HepG2 (cell line): ENCODE data around the gene GPN1. TPM values are rescaled to one million over a fixed set of nuclear protein-coding genes. Genes with fewer than 3 reads are reported as not detected.

ENCODE experiments used
- FOXC1 ChIP-seq: sonication (generic); formaldehyde crosslinking; IDR thresholded peaks from 2 replicates; pipeline ENCODE4 v1.8.0; 2022; ENCODE audit warnings: mild to moderate bottlenecking, missing genetic modification reagents, borderline replicate concordance
- GPN1 ChIP-seq: sonication (generic); formaldehyde crosslinking; IDR thresholded peaks from 2 replicates; pipeline ENCODE4 v1.5.1; 2020; ENCODE audit warnings: missing genetic modification reagents, borderline replicate concordance
- HMG20A ChIP-seq: IDR thresholded peaks from 2 replicates; pipeline ENCODE4 v1.6.1; 2016; ENCODE audit warnings: borderline replicate concordance
- KDM2A ChIP-seq: sonication (generic); formaldehyde crosslinking; IDR thresholded peaks from 2 replicates; pipeline ENCODE4 v1.4.0; 2020; ENCODE audit warnings: low read depth, missing genetic modification reagents, borderline replicate concordance
- MXD4 ChIP-seq: IDR thresholded peaks from 2 replicates; pipeline ENCODE4 v1.6.1; 2016; ENCODE audit warnings: mild to moderate bottlenecking, missing biosample characterization, missing genetic modification reagents
- SALL1 ChIP-seq: sonication (generic); formaldehyde crosslinking; IDR thresholded peaks from 2 replicates; pipeline ENCODE4 v1.8.0; 2022; ENCODE audit warnings: mild to moderate bottlenecking, missing genetic modification reagents
- SRF ChIP-seq: IDR thresholded peaks from 2 replicates; pipeline ENCODE4 v1.6.1; 2011; ENCODE audit warnings: mild to moderate bottlenecking, low read depth, low read length, moderate library complexity
- STAG1 ChIP-seq: sonication (generic); formaldehyde crosslinking; IDR thresholded peaks from 2 replicates; pipeline ENCODE4 v1.4.0; 2020; ENCODE audit warnings: missing genetic modification reagents
- TCF7L2 ChIP-seq: IDR thresholded peaks from 2 replicates; pipeline ENCODE4 v1.6.1; 2011; ENCODE audit warnings: mild to moderate bottlenecking, low read depth, low read length, moderate library complexity
- THYN1 ChIP-seq: sonication (generic); formaldehyde crosslinking; IDR thresholded peaks from 2 replicates; pipeline ENCODE4 v1.8.1; 2023; ENCODE audit warnings: low read depth, mild to moderate bottlenecking, moderate library complexity, missing genetic modification reagents, borderline replicate concordance
- ZBTB42 ChIP-seq: sonication (generic); formaldehyde crosslinking; IDR thresholded peaks from 2 replicates; pipeline ENCODE4 v1.5.0; 2020; ENCODE audit warnings: mild to moderate bottlenecking, missing genetic modification reagents
- ZFAT ChIP-seq: sonication (generic); formaldehyde crosslinking; conservative IDR thresholded peaks from 2 replicates; pipeline ENCODE4 v1.8.1; 2023; ENCODE audit warnings: missing genetic modification reagents, inconsistent platforms
- ZNF143 ChIP-seq: sonication (generic); formaldehyde crosslinking; IDR thresholded peaks from 2 replicates; pipeline ENCODE4 v1.4.0; 2020; ENCODE audit warnings: missing genetic modification reagents
- ZNF318 ChIP-seq: sonication (generic); formaldehyde crosslinking; IDR thresholded peaks from 2 replicates; pipeline ENCODE4 v1.4.0; 2020; ENCODE audit warnings: mild to moderate bottlenecking, missing genetic modification reagents
- ZNF510 ChIP-seq: sonication (generic); formaldehyde crosslinking; IDR thresholded peaks from 2 replicates; pipeline ENCODE4 v1.4.0; 2020; ENCODE audit warnings: low read depth, mild to moderate bottlenecking, missing genetic modification reagents
- ZNF724P ChIP-seq: sonication (generic); formaldehyde crosslinking; IDR thresholded peaks from 2 replicates; pipeline ENCODE4 v1.8.0; 2022; ENCODE audit warnings: missing genetic modification reagents, borderline replicate concordance
- ZSCAN30 ChIP-seq: sonication (generic); formaldehyde crosslinking; IDR thresholded peaks from 2 replicates; pipeline ENCODE4 v1.5.0; 2020; ENCODE audit warnings: mild to moderate bottlenecking, missing genetic modification reagents
- polyA plus RNA-seq, 8 experiments: library from polyadenylated mRNA; depleted of rRNA in 3 of 8; stranded (reverse) in 7 of 8; unstranded in 1 of 8; fragments of >200 nt; fragmentation: Illumina TruSeq in 4 of 8; extraction: Trizol in 4 of 8; gene quantifications; 2 replicates each; pipeline versions ENCODE4 v1.2.1 to v1.2.3, GENCODE V29; 2011 to 2016; ENCODE audit warnings: low read depth in 4 of 8, missing spikeins in 1 of 8, mixed read lengths in 1 of 8; ENCODE audit not compliant: insufficient read depth in 1 of 8
- total RNA-seq, 5 experiments: library from RNA; depleted of rRNA; stranded (reverse); fragments of >200 nt; fragmentation: Illumina TruSeq; extraction: Trizol; gene quantifications; 2 replicates each; pipeline ENCODE4 v1.2.3, GENCODE V29; 2016; ENCODE audit warnings: low read depth in 1 of 5
- TF ChIP-seq, protein P1 (sequence below): sonication (generic); formaldehyde crosslinking; IDR thresholded peaks from 2 replicates; pipeline ENCODE4 v1.4.0; 2020; ENCODE audit warnings: missing genetic modification reagents
- TF ChIP-seq, protein P2 (sequence below): IDR thresholded peaks from 2 replicates; pipeline ENCODE4 v1.6.1; 2016; ENCODE audit warnings: mild to moderate bottlenecking

The GPN1 gene
- total and polyA plus RNA-seq, 2 of the 13 experiments (the other 11 are each of a cell fraction or from before 2014, with no cell fraction given): 54.5 to 62.7 TPM

GRCh38 chr2:27663285-27664153, 34.7 kb downstream of the GPN1 start, which contains the start of the genes SLC4A1AP and SUPT7L (continued):
- TF ChIP-seq FOXC1: peak; percentile 87
- no peak for TF ChIP-seq ZNF510 (CRISPR knock-in tag)
- TF ChIP-seq GPN1: no peak
- TF ChIP-seq MXD4 (CRISPR knock-in tag): peak; percentile 75
- TF ChIP-seq, protein P1, sequence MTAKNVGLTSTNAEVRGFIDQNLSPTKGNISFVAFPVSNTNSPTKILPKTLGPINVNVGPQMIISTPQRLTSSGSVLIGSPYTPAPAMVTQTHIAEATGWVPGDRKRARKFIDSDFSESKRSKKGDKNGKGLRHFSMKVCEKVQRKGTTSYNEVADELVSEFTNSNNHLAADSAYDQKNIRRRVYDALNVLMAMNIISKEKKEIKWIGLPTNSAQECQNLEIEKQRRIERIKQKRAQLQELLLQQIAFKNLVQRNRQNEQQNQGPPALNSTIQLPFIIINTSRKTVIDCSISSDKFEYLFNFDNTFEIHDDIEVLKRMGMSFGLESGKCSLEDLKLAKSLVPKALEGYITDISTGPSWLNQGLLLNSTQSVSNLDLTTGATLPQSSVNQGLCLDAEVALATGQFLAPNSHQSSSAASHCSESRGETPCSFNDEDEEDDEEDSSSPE: no peak; the same call in none of the 2 replicates
- peak; percentile 44; the same call in 1 of the 2 replicates for TF ChIP-seq ZSCAN30 (CRISPR knock-in tag)
- TF ChIP-seq ZNF724P (CRISPR knock-in tag): peak; percentile 96
- peak; percentile 100 for TF ChIP-seq KDM2A
- peak; percentile 46; the same call in 1 of the 2 replicates for TF ChIP-seq STAG1
- peak; percentile 93 for TF ChIP-seq SALL1 (CRISPR knock-in tag)
- TF ChIP-seq THYN1 (CRISPR knock-in tag): peak; percentile 96
- peak; percentile 77 for TF ChIP-seq ZFAT (CRISPR knock-in tag)
- peak; percentile 69; the same call in 1 of the 2 replicates for TF ChIP-seq SRF
- peak; percentile 73 for TF ChIP-seq ZNF143 (CRISPR knock-in tag)
- 0 out of 2 replicates have a peak, but pooled peaks have one; percentile 20 for TF ChIP-seq ZBTB42 (CRISPR knock-in tag)
- 0 out of 2 replicates have a peak, but pooled peaks have one; percentile 43 for TF ChIP-seq ZNF318
- TF ChIP-seq, protein P2, sequence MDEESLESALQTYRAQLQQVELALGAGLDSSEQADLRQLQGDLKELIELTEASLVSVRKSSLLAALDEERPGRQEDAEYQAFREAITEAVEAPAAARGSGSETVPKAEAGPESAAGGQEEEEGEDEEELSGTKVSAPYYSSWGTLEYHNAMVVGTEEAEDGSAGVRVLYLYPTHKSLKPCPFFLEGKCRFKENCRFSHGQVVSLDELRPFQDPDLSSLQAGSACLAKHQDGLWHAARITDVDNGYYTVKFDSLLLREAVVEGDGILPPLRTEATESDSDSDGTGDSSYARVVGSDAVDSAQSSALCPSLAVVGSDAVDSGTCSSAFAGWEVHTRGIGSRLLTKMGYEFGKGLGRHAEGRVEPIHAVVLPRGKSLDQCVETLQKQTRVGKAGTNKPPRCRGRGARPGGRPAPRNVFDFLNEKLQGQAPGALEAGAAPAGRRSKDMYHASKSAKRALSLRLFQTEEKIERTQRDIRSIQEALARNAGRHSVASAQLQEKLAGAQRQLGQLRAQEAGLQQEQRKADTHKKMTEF (CRISPR knock-in tag): peak; percentile 99
- no peak for TF ChIP-seq TCF7L2
- TF ChIP-seq HMG20A (CRISPR knock-in tag): peak; percentile 26; the same call in 1 of the 2 replicates
